ENCODE measurements around the gene LAMA4. TPM values are rescaled to one million over a fixed set of nuclear protein-coding genes. Genes with fewer than 3 reads are reported as not detected.
A peak's percentile ranks its signal among the peaks of the same experiment; 100 is the strongest.

LAMA4 gene
- total RNA-seq, 1 donor from 2014 or later = 0.56 TPM

DNA sequence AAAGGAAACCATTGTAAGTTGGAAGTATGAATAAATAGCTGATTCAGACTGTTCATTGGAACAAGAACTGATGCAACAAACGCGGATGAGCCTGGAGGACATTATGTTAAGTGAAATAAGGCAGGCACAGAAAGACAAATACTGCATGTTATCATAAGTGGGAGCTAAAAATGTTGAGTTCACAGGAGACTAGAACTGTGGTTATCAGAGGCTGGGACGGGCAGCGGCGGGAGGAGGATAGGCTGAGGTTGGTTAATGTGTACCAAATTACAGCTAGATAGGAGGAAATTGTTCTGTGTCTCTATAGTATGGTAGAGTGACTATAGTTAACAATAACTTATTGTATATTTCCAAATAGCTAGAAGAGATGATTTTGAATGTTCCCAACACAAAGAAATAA is 126.2 kb downstream of the LAMA4 start:
- H3K27ac Mint-ChIP-seq = no peak overlapping the region
- H3K9me3 ChIP-seq (ENCODE audit: low read depth) = no peaks in the 10 kb centered on the region

DNA sequence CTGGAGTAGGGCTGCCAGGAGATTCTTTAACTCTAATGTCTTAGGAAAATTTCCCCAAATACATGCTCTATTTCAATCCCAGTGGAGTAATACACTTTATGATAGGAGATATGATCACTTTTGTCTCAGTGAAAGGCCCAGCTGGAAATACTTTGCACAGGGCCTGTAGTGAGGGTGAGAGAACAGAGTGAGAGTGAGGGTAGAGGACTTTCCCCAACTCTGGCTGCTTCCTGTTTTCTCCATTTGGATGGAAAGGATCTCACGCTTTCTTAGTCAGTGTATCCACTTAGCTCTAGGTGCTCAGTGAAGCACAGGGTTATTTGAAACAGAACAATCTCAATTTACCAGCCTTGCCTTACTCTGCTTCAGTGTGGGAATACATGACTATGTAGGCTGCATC is 130.4 kb downstream of the LAMA4 start:
- no peak for DNase-seq (ENCODE audit: low spot score)
- H4K20me1 ChIP-seq (ENCODE audit: low read depth) = no peaks in the 10 kb centered on the region
- Mint-ChIP-seq H3K27me3 (ENCODE audit: insufficient read depth, low read depth) (no peaks in the 10 kb centered on the region), H3K9me3 (no peaks in the 10 kb centered on the region), H3K27ac (no peak overlapping the region), H3K36me3 (no peaks in the 10 kb centered on the region), H3K4me3 (no peak overlapping the region), H3K4me1 (peaks cover 15% of the 10 kb centered on the region)
- H3K9ac ChIP-seq = no peak overlapping the region
- H3K4me3 ChIP-seq = no peak overlapping the region
- no peak overlapping the region for H2AFZ ChIP-seq (replicated peaks)
- H3F3A ChIP-seq (ENCODE audit: low read depth) = no peaks in the 10 kb centered on the region
- H3K4me2 ChIP-seq = no peak overlapping the region
- TF ChIP-seq EZH2phosphoT487 (IDR thresholded peaks at IDR 0.05) (no peak), EZH2 (IDR thresholded peaks at IDR 0.05) (no peak)
- H3K27me3 ChIP-seq = no peaks in the 10 kb centered on the region
- H3K9me3 ChIP-seq (ENCODE audit: low read depth) = no peaks in the 10 kb centered on the region
- H3K4me1 ChIP-seq = peaks cover 5% of the 10 kb centered on the region
- H3K79me2 ChIP-seq (ENCODE audit: low read depth) = no peaks in the 10 kb centered on the region
- no peaks in the 10 kb centered on the region for H3K36me3 ChIP-seq
- no peak overlapping the region for H3K27ac ChIP-seq

More for the DNA sequence above, 126.2 kb downstream of the LAMA4 start:
- no peaks in the 10 kb centered on the region for H3F3A ChIP-seq (ENCODE audit: low read depth)
- H3K36me3 Mint-ChIP-seq = no peaks in the 10 kb centered on the region
- no peaks in the 10 kb centered on the region for H3K79me2 ChIP-seq (ENCODE audit: low read depth)
- DNase-seq (ENCODE audit: low spot score) = no peak
- H2AFZ ChIP-seq (replicated peaks) = no peak overlapping the region
- H4K20me1 ChIP-seq (ENCODE audit: low read depth) = no peaks in the 10 kb centered on the region
- no peaks in the 10 kb centered on the region for H3K9me3 Mint-ChIP-seq
- H3K4me2 ChIP-seq = no peak overlapping the region
- peaks cover 5% of the 10 kb centered on the region for H3K4me1 ChIP-seq
- no peaks in the 10 kb centered on the region for H3K27me3 ChIP-seq
- no peaks in the 10 kb centered on the region for H3K27me3 Mint-ChIP-seq (ENCODE audit: insufficient read depth, low read depth)
- TF ChIP-seq, protein P1, sequence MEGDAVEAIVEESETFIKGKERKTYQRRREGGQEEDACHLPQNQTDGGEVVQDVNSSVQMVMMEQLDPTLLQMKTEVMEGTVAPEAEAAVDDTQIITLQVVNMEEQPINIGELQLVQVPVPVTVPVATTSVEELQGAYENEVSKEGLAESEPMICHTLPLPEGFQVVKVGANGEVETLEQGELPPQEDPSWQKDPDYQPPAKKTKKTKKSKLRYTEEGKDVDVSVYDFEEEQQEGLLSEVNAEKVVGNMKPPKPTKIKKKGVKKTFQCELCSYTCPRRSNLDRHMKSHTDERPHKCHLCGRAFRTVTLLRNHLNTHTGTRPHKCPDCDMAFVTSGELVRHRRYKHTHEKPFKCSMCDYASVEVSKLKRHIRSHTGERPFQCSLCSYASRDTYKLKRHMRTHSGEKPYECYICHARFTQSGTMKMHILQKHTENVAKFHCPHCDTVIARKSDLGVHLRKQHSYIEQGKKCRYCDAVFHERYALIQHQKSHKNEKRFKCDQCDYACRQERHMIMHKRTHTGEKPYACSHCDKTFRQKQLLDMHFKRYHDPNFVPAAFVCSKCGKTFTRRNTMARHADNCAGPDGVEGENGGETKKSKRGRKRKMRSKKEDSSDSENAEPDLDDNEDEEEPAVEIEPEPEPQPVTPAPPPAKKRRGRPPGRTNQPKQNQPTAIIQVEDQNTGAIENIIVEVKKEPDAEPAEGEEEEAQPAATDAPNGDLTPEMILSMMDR (IDR thresholded peaks at IDR 0.05) = no peak
- TF ChIP-seq EZH2phosphoT487 (IDR thresholded peaks at IDR 0.05) (no peak), EZH2 (IDR thresholded peaks at IDR 0.05) (no peak)
- no peak overlapping the region for H3K9ac ChIP-seq
- no peaks in the 10 kb centered on the region for H3K36me3 ChIP-seq
- H3K4me3 Mint-ChIP-seq = no peak overlapping the region
- H3K4me1 Mint-ChIP-seq = peaks cover 12% of the 10 kb centered on the region
- H3K27ac ChIP-seq = no peak overlapping the region
- no peak overlapping the region for H3K4me3 ChIP-seq

- peak overlapping the region; percentile 19 for H2AFZ ChIP-seq (replicated peaks)
- no peaks in the 10 kb centered on the region for H3K9me3 Mint-ChIP-seq
- H3K4me1 ChIP-seq = peaks cover 5% of the 10 kb centered on the region
- no peak for TF ChIP-seq EZH2phosphoT487 (IDR thresholded peaks at IDR 0.05)
- TF ChIP-seq EZH2 (IDR thresholded peaks at IDR 0.05) = no peak
- TF ChIP-seq, protein P1 (IDR thresholded peaks at IDR 0.05) = no peak
- no peak overlapping the region for H3K4me3 ChIP-seq
- H3K27ac Mint-ChIP-seq = no peak overlapping the region
- no peaks in the 10 kb centered on the region for H3K36me3 ChIP-seq
- H3K27me3 ChIP-seq = no peaks in the 10 kb centered on the region
- H3K27ac ChIP-seq = no peak overlapping the region
- no peaks in the 10 kb centered on the region for H4K20me1 ChIP-seq (ENCODE audit: low read depth)
- no peak overlapping the region for H3K4me3 Mint-ChIP-seq
- no peaks in the 10 kb centered on the region for H3K9me3 ChIP-seq (ENCODE audit: low read depth)
- no peaks in the 10 kb centered on the region for H3K36me3 Mint-ChIP-seq
- peaks cover 15% of the 10 kb centered on the region for H3K4me1 Mint-ChIP-seq
- no peak overlapping the region for H3K9ac ChIP-seq
- H3K27me3 Mint-ChIP-seq (ENCODE audit: insufficient read depth, low read depth) = no peaks in the 10 kb centered on the region
- H3K79me2 ChIP-seq (ENCODE audit: low read depth) = no peaks in the 10 kb centered on the region
- no peak for DNase-seq (ENCODE audit: low spot score)
- no peaks in the 10 kb centered on the region for H3F3A ChIP-seq (ENCODE audit: low read depth)
- no peak overlapping the region for H3K4me2 ChIP-seq
Observed at GRCh38 chr6:112122756-112123155, 131.6 kb downstream of the LAMA4 start.

- no peaks in the 10 kb centered on the region for H3K27me3 ChIP-seq
- peak overlapping the region; percentile 6 for H2AFZ ChIP-seq (replicated peaks)
- no peaks in the 10 kb centered on the region for H4K20me1 ChIP-seq (ENCODE audit: low read depth)
- H3K4me2 ChIP-seq = no peak overlapping the region
- Mint-ChIP-seq H3K9me3 (no peaks in the 10 kb centered on the region), H3K4me1 (peaks cover 2% of the 10 kb centered on the region), H3K4me3 (no peak overlapping the region), H3K27me3 (ENCODE audit: insufficient read depth, low read depth) (no peaks in the 10 kb centered on the region), H3K36me3 (no peaks in the 10 kb centered on the region), H3K27ac (no peak overlapping the region)
- no peaks in the 10 kb centered on the region for H3K9me3 ChIP-seq (ENCODE audit: low read depth)
- H3K27ac ChIP-seq = no peak overlapping the region
- H3K4me3 ChIP-seq = no peak overlapping the region
- TF ChIP-seq EZH2phosphoT487 (IDR thresholded peaks at IDR 0.05) = no peak
- no peak for TF ChIP-seq EZH2 (IDR thresholded peaks at IDR 0.05)
- TF ChIP-seq, protein P1 (IDR thresholded peaks at IDR 0.05) = no peak
- no peak for DNase-seq (ENCODE audit: low spot score)
- H3F3A ChIP-seq (ENCODE audit: low read depth) = no peaks in the 10 kb centered on the region
- no peaks in the 10 kb centered on the region for H3K36me3 ChIP-seq
- H3K79me2 ChIP-seq (ENCODE audit: low read depth) = no peaks in the 10 kb centered on the region
- no peak overlapping the region for H3K9ac ChIP-seq
- no peaks in the 10 kb centered on the region for H3K4me1 ChIP-seq
Observed at GRCh38 chr6:112118034-112118433, 136.3 kb downstream of the LAMA4 start.

All from neural progenitor cell (in vitro differentiated cells).